Epithelial cell of proximal tubule (primary cell): ENCODE results near the gene SBNO1. TPM values are rescaled to one million over a fixed set of nuclear protein-coding genes. Genes with fewer than 3 reads are reported as not detected.
"Not testable (repeated sequence)": the region's sequence is repeated elsewhere in the genome, so short reads cannot be mapped to it uniquely, and the experiment has no call there.

Experiments used
- DNase-seq: peaks from one replicate; pipeline ENCODE4 v3.0.0-alpha.2; 2011; ENCODE audit warnings: low read depth
- H3K4me3 ChIP-seq: 2 replicates; pipeline ENCODE4 v1.5.1; 2011; ENCODE audit warnings: low read depth, mild to moderate bottlenecking, low read length
- CTCF ChIP-seq: conservative IDR thresholded peaks from 2 replicates; pipeline ENCODE4 v1.5.1; 2012; ENCODE audit warnings: low read depth, mild to moderate bottlenecking, low read length
- total RNA-seq: library from RNA; depleted of rRNA; stranded (reverse); fragments of >200 nt; gene quantifications from 2 replicates; pipeline ENCODE4 v1.2.3, GENCODE V29; 2015

The SBNO1 gene
- total RNA-seq, 1 donor from 2014 or later = 17.8 TPM

GRCh38 chr12:123387508-123388176 lies 23.0 kb upstream of the SBNO1 start:
- DNase-seq = no peak
- TF ChIP-seq CTCF = no peak
- H3K4me3 ChIP-seq = peak overlapping the region; percentile 71

- not testable (repeated sequence) for H3K4me3 ChIP-seq
These were observed 20.9 kb upstream of the SBNO1 start for GRCh38 chr12:123385536-123385935.

GRCh38 chr12:123384994-123385376 lies 20.3 kb upstream of the SBNO1 start:
- no peak for DNase-seq
- TF ChIP-seq CTCF = no peak
- H3K4me3 ChIP-seq = peak overlapping the region; percentile 91

More at GRCh38 chr12:123385536-123385935, 20.9 kb upstream of the SBNO1 start:
- not testable (repeated sequence) for DNase-seq

- TF ChIP-seq CTCF = no peak
- H3K4me3 ChIP-seq = peak overlapping the region; percentile 91
- DNase-seq = no peak
These were observed 19.8 kb upstream of the SBNO1 start for GRCh38 chr12:123384318-123384993.

GRCh38 chr12:123382684-123383083 lies 18.0 kb upstream of the SBNO1 start:
- TF ChIP-seq CTCF = no peak
- H3K4me3 ChIP-seq = peak overlapping the region; percentile 68
- no peak for DNase-seq

- no peak overlapping the region for H3K4me3 ChIP-seq
- no peak for TF ChIP-seq CTCF
- no peak for DNase-seq
These were observed 14.7 kb upstream of the SBNO1 start for GRCh38 chr12:123379391-123379790.

GRCh38 chr12:123372415-123372814 lies 7.8 kb upstream of the SBNO1 start:
- not testable (repeated sequence) for DNase-seq, H3K4me3 ChIP-seq

- H3K4me3 ChIP-seq, DNase-seq: not testable (repeated sequence)
These were observed 7.2 kb upstream of the SBNO1 start for GRCh38 chr12:123371667-123372368.
